HEK293 (cell line): ENCODE data around the gene ALDOC.
A peak's percentile ranks its signal among the peaks of the same experiment; 100 is the strongest.

Experiments used
- AEBP2 ChIP-seq: fragments of 450-650 bp; formaldehyde crosslinking; IDR thresholded peaks from 2 replicates; pipeline ENCODE4 v1.5.1; 2016; ENCODE audit warnings: missing biosample characterization, missing genetic modification characterization, borderline replicate concordance
- BCL11A ChIP-seq: fragments of 450-650 bp; formaldehyde crosslinking; IDR thresholded peaks from 2 replicates; pipeline ENCODE4 v1.5.1; 2016; ENCODE audit warnings: low read depth, missing biosample characterization, missing genetic modification characterization
- GFI1B ChIP-seq: fragments of 450-650 bp; formaldehyde crosslinking; IDR thresholded peaks from 2 replicates; pipeline ENCODE4 v1.5.1; 2016; ENCODE audit warnings: missing biosample characterization, missing genetic modification characterization
- IKZF3 ChIP-seq: fragments of 450-650 bp; IDR thresholded peaks from 2 replicates; pipeline ENCODE4 v1.5.0; 2018; ENCODE audit warnings: missing biosample characterization, mild to moderate bottlenecking, missing genetic modification characterization, moderate library complexity
- KLF1 ChIP-seq: fragments of 450-650 bp; formaldehyde crosslinking; IDR thresholded peaks from 2 replicates; pipeline ENCODE4 v1.5.1; 2016; ENCODE audit warnings: missing biosample characterization, missing genetic modification characterization
- SCRT2 ChIP-seq: fragments of 450-650 bp; formaldehyde crosslinking; IDR thresholded peaks from 2 replicates; pipeline ENCODE4 v1.5.1; 2016; ENCODE audit warnings: missing biosample characterization, missing genetic modification characterization
- TCF7L2 ChIP-seq: IDR thresholded peaks from 2 replicates; pipeline ENCODE4 v1.6.1; 2011; ENCODE audit warnings: low read depth, mild to moderate bottlenecking, inconsistent platforms, low read length, moderate library complexity, borderline replicate concordance
- TRIM28 ChIP-seq: IDR thresholded peaks from 2 replicates; pipeline ENCODE4 v1.6.1; 2011; ENCODE audit warnings: low read length, control low read depth, borderline replicate concordance
- TSHZ1 ChIP-seq: fragments of 450-650 bp; formaldehyde crosslinking; IDR thresholded peaks from 2 replicates; pipeline ENCODE4 v1.5.1; 2016; ENCODE audit warnings: missing biosample characterization, missing genetic modification characterization, borderline replicate concordance
- ZBTB7A ChIP-seq: fragments of 450-650 bp; formaldehyde crosslinking; IDR thresholded peaks from 2 replicates; pipeline ENCODE4 v1.5.1; 2016; ENCODE audit warnings: low read depth, missing biosample characterization, missing genetic modification characterization
- ZBTB8A ChIP-seq: fragments of 450-650 bp; formaldehyde crosslinking; IDR thresholded peaks from 2 replicates; pipeline ENCODE4 v1.5.1; 2016; ENCODE audit warnings: missing biosample characterization, missing genetic modification characterization
- ZIC2 ChIP-seq: fragments of 450-650 bp; formaldehyde crosslinking; IDR thresholded peaks from 2 replicates; pipeline ENCODE4 v1.5.1; 2016; ENCODE audit warnings: missing biosample characterization, missing genetic modification characterization
- ZNF132 ChIP-seq: fragments of 450-650 bp; formaldehyde crosslinking; IDR thresholded peaks from 2 replicates; pipeline ENCODE4 v1.5.1; 2017; ENCODE audit warnings: missing biosample characterization, missing genetic modification characterization, borderline replicate concordance
- ZNF211 ChIP-seq: fragments of 450-650 bp; formaldehyde crosslinking; IDR thresholded peaks from 2 replicates; pipeline ENCODE4 v1.5.1; 2016; ENCODE audit warnings: low read depth, missing biosample characterization, missing genetic modification characterization
- ZNF24 ChIP-seq: fragments of 450-650 bp; formaldehyde crosslinking; IDR thresholded peaks from 2 replicates; pipeline ENCODE4 v1.5.1; 2016; ENCODE audit warnings: missing biosample characterization, missing genetic modification characterization
- ZNF341 ChIP-seq: fragments of 450-650 bp; formaldehyde crosslinking; IDR thresholded peaks from 2 replicates; pipeline ENCODE4; 2016; ENCODE audit warnings: low read depth, missing biosample characterization, missing genetic modification characterization
- ZNF433 ChIP-seq: fragments of 450-650 bp; formaldehyde crosslinking; IDR thresholded peaks from 2 replicates; pipeline ENCODE4 v1.5.1; 2016; ENCODE audit warnings: missing biosample characterization, missing genetic modification characterization, low read depth
- ZNF501 ChIP-seq: fragments of 450-650 bp; formaldehyde crosslinking; IDR thresholded peaks from 2 replicates; pipeline ENCODE4 v1.5.1; 2016; ENCODE audit warnings: missing biosample characterization, missing genetic modification characterization
- ZNF610 ChIP-seq: fragments of 450-650 bp; formaldehyde crosslinking; IDR thresholded peaks from 2 replicates; pipeline ENCODE4 v1.5.1; 2016; ENCODE audit warnings: missing biosample characterization, missing genetic modification characterization, borderline replicate concordance
- ZNF624 ChIP-seq: fragments of 450-650 bp; formaldehyde crosslinking; IDR thresholded peaks from 2 replicates; pipeline ENCODE4 v1.5.1; 2017; ENCODE audit warnings: missing biosample characterization, missing genetic modification characterization
- ZNF626 ChIP-seq: fragments of 450-650 bp; sonication (Bioruptor Pico); formaldehyde crosslinking; IDR thresholded peaks from 2 replicates; pipeline ENCODE4 v1.5.1; 2018; ENCODE audit warnings: missing biosample characterization, missing genetic modification characterization, inconsistent platforms
- ZNF658 ChIP-seq: fragments of 450-650 bp; formaldehyde crosslinking; IDR thresholded peaks from 2 replicates; pipeline ENCODE4; 2016; ENCODE audit warnings: missing biosample characterization, missing genetic modification characterization
- ZNF701 ChIP-seq: fragments of 450-650 bp; formaldehyde crosslinking; IDR thresholded peaks from 2 replicates; pipeline ENCODE4 v1.5.1; 2016; ENCODE audit warnings: missing biosample characterization, missing genetic modification characterization
- ZNF776 ChIP-seq: fragments of 450-650 bp; formaldehyde crosslinking; IDR thresholded peaks from 2 replicates; pipeline ENCODE4 v1.5.0; 2017; ENCODE audit warnings: missing biosample characterization, missing genetic modification characterization, borderline replicate concordance
- ZNF843 ChIP-seq: fragments of 450-650 bp; formaldehyde crosslinking; IDR thresholded peaks from 2 replicates; pipeline ENCODE4 v1.5.1; 2016; ENCODE audit warnings: missing biosample characterization, missing genetic modification characterization
- ZSCAN16 ChIP-seq: fragments of 450-650 bp; formaldehyde crosslinking; IDR thresholded peaks from 2 replicates; pipeline ENCODE4 v1.5.1; 2016; ENCODE audit warnings: missing biosample characterization, missing genetic modification characterization
- ZSCAN23 ChIP-seq: fragments of 450-650 bp; formaldehyde crosslinking; IDR thresholded peaks from 2 replicates; pipeline ENCODE4 v1.5.1; 2016; ENCODE audit warnings: missing biosample characterization, missing genetic modification characterization
- ZSCAN4 ChIP-seq: fragments of 450-650 bp; formaldehyde crosslinking; IDR thresholded peaks from 2 replicates; pipeline ENCODE4 v1.5.1; 2017; ENCODE audit warnings: missing biosample characterization, missing genetic modification characterization
- TF ChIP-seq, protein P1 (sequence below): fragments of 450-650 bp; formaldehyde crosslinking; IDR thresholded peaks from 2 replicates; pipeline ENCODE4 v1.5.1; 2016; ENCODE audit warnings: missing biosample characterization, missing genetic modification characterization
- TF ChIP-seq, protein P2 (sequence below): fragments of 450-650 bp; formaldehyde crosslinking; IDR thresholded peaks from 2 replicates; pipeline ENCODE4 v1.5.1; 2017; ENCODE audit warnings: missing biosample characterization, mild to moderate bottlenecking, missing genetic modification characterization, moderate library complexity
- TF ChIP-seq, protein P3 (sequence below): sonication (generic); formaldehyde crosslinking; IDR thresholded peaks from 2 replicates; pipeline ENCODE4 v1.8.1; 2022; ENCODE audit warnings: mild to moderate bottlenecking, moderate library complexity, missing genetic modification reagents

Gene ALDOC

GRCh38 chr17:28598799-28599310 lies 22.2 kb upstream of the ALDOC start, which contains the start of gene SPAG5 (continued):
- TF ChIP-seq ZSCAN23 (tag by site-specific recombination) = no peak
- no peak for TF ChIP-seq ZBTB7A
- 0 out of 2 replicates have a peak, but pooled peaks have one; percentile 38 for TF ChIP-seq ZNF610 (tag by site-specific recombination)
- TF ChIP-seq, protein P1, sequence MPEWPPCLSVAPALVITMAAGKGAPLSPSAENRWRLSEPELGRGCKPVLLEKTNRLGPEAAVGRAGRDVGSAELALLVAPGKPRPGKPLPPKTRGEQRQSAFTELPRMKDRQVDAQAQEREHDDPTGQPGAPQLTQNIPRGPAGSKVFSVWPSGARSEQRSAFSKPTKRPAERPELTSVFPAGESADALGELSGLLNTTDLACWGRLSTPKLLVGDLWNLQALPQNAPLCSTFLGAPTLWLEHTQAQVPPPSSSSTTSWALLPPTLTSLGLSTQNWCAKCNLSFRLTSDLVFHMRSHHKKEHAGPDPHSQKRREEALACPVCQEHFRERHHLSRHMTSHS = no peak
- no peak for TF ChIP-seq BCL11A (tag by site-specific recombination)
- TF ChIP-seq AEBP2 = no peak
- no peak; the same call in 1 of the 2 replicates for TF ChIP-seq TRIM28
- TF ChIP-seq ZIC2 = no peak
- no peak for TF ChIP-seq ZNF776 (tag by site-specific recombination)
- TF ChIP-seq TSHZ1 (tag by site-specific recombination) = no peak
- no peak for TF ChIP-seq ZNF24 (tag by site-specific recombination)
- no peak; the same call in 1 of the 2 replicates for TF ChIP-seq ZNF501
- TF ChIP-seq ZNF433 (tag by site-specific recombination) = no peak
- no peak for TF ChIP-seq GFI1B
- TF ChIP-seq ZNF211 (tag by site-specific recombination) = no peak
- TF ChIP-seq, protein P2, sequence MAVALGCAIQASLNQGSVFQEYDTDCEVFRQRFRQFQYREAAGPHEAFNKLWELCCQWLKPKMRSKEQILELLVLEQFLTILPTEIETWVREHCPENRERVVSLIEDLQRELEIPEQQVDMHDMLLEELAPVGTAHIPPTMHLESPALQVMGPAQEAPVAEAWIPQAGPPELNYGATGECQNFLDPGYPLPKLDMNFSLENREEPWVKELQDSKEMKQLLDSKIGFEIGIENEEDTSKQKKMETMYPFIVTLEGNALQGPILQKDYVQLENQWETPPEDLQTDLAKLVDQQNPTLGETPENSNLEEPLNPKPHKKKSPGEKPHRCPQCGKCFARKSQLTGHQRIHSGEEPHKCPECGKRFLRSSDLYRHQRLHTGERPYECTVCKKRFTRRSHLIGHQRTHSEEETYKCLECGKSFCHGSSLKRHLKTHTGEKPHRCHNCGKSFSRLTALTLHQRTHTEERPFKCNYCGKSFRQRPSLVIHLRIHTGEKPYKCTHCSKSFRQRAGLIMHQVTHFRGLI (tag by site-specific recombination) = peak; percentile 99
- no peak for TF ChIP-seq ZNF624 (tag by site-specific recombination)
- TF ChIP-seq, protein P3, sequence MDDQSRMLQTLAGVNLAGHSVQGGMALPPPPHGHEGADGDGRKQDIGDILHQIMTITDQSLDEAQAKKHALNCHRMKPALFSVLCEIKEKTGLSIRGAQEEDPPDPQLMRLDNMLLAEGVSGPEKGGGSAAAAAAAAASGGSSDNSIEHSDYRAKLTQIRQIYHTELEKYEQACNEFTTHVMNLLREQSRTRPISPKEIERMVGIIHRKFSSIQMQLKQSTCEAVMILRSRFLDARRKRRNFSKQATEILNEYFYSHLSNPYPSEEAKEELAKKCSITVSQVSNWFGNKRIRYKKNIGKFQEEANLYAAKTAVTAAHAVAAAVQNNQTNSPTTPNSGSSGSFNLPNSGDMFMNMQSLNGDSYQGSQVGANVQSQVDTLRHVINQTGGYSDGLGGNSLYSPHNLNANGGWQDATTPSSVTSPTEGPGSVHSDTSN (CRISPR knock-in tag) = no peak; the same call in 1 of the 2 replicates
- TF ChIP-seq ZNF341 (tag by site-specific recombination) = no peak
- TF ChIP-seq ZNF626 (tag by site-specific recombination) = no peak
- TF ChIP-seq ZNF658 (tag by site-specific recombination) = no peak
- no peak for TF ChIP-seq TCF7L2
- no peak for TF ChIP-seq IKZF3
- TF ChIP-seq ZBTB8A (tag by site-specific recombination) = no peak
- no peak for TF ChIP-seq ZSCAN16
- no peak for TF ChIP-seq ZSCAN4 (tag by site-specific recombination)
- no peak for TF ChIP-seq ZNF701
- TF ChIP-seq ZNF132 (tag by site-specific recombination) = no peak
- TF ChIP-seq SCRT2 (tag by site-specific recombination) = no peak
- TF ChIP-seq ZNF843 (tag by site-specific recombination) = no peak
- TF ChIP-seq KLF1 (tag by site-specific recombination) = no peak; the same call in 1 of the 2 replicates
